ENCODE measurements around the gene BCAS3.
"Not testable (repeated sequence)": the region's sequence is repeated elsewhere in the genome, so short reads cannot be mapped to it uniquely, and the experiment has no call there.

BCAS3 gene

GRCh38 chr17:61331886-61332285 is 654.2 kb downstream of the BCAS3 start:
- DNase-seq, result no peak

- DNase-seq, result no peak
These were observed 655.5 kb downstream of the BCAS3 start for GRCh38 chr17:61333136-61333535.

GRCh38 chr17:61334673-61335072 is 657.0 kb downstream of the BCAS3 start:
- DNase-seq, result no peak

- no peak for DNase-seq
These were observed 657.6 kb downstream of the BCAS3 start for GRCh38 chr17:61335105-61335844.

GRCh38 chr17:61335845-61336655 is 658.4 kb downstream of the BCAS3 start:
- DNase-seq, result no peak

GRCh38 chr17:61337290-61337689 is 659.6 kb downstream of the BCAS3 start:
- DNase-seq, result no peak

- no peak for DNase-seq
These were observed 660.5 kb downstream of the BCAS3 start for GRCh38 chr17:61338000-61338798.

GRCh38 chr17:61338874-61339478 is 661.3 kb downstream of the BCAS3 start:
- no peak for DNase-seq

GRCh38 chr17:61340431-61341209 is 663.0 kb downstream of the BCAS3 start:
- no peak for DNase-seq

GRCh38 chr17:61343576-61343975 is 665.9 kb downstream of the BCAS3 start:
- DNase-seq, result no peak

GRCh38 chr17:61345061-61345460 is 667.4 kb downstream of the BCAS3 start:
- DNase-seq, result no peak

- DNase-seq, result no peak
These were observed 668.4 kb downstream of the BCAS3 start for GRCh38 chr17:61345825-61346666.

GRCh38 chr17:61349350-61349749 is 671.7 kb downstream of the BCAS3 start:
- DNase-seq, result no peak

GRCh38 chr17:61351745-61352407 is 674.2 kb downstream of the BCAS3 start:
- DNase-seq, result no peak

GRCh38 chr17:61352408-61352770 is 674.7 kb downstream of the BCAS3 start:
- DNase-seq, result no peak

- DNase-seq, result no peak
These were observed 675.3 kb downstream of the BCAS3 start for GRCh38 chr17:61352781-61353491.

GRCh38 chr17:61353615-61354014 is 676.0 kb downstream of the BCAS3 start:
- DNase-seq, result no peak

- DNase-seq, result no peak
These were observed 677.5 kb downstream of the BCAS3 start for GRCh38 chr17:61354895-61355874.

GRCh38 chr17:61357061-61357460 is 679.4 kb downstream of the BCAS3 start:
- DNase-seq, result not testable (repeated sequence)

Data from activated gamma-delta T cell treated with Interleukin-2 at 50 U/mL for 16 hours (primary cell).